HepG2 (cell line): ENCODE measurements around the gene NAA16. TPM values are rescaled to one million over a fixed set of nuclear protein-coding genes. Genes with fewer than 3 reads are reported as not detected.
A peak's percentile ranks its signal among the peaks of the same experiment; 100 is the strongest.

ENCODE experiments used
- EZH2 ChIP-seq: conservative IDR thresholded peaks from 2 replicates; pipeline ENCODE4 v1.6.1; 2012; ENCODE audit warnings: mild to moderate bottlenecking, low read depth, low read length, moderate library complexity
- FOXK2 ChIP-seq: fragments of 450-650 bp; IDR thresholded peaks from 2 replicates; pipeline ENCODE4 v1.6.1; 2016
- MTF2 ChIP-seq: sonication (generic); formaldehyde crosslinking; IDR thresholded peaks from 2 replicates; pipeline ENCODE4 v1.5.0; 2020; ENCODE audit warnings: missing genetic modification reagents, borderline replicate concordance
- MZF1 ChIP-seq: sonication (generic); formaldehyde crosslinking; IDR thresholded peaks from 2 replicates; pipeline ENCODE4 v1.8.1; 2023; ENCODE audit warnings: mild to moderate bottlenecking, missing genetic modification reagents, borderline replicate concordance
- SMAD3 ChIP-seq: sonication (generic); formaldehyde crosslinking; IDR thresholded peaks from 2 replicates; pipeline ENCODE4 v1.4.0; 2020; ENCODE audit warnings: missing genetic modification reagents
- ZNF274 ChIP-seq: sonication (generic); formaldehyde crosslinking; IDR thresholded peaks from 2 replicates; pipeline ENCODE4 v1.5.1; 2020; ENCODE audit warnings: mild to moderate bottlenecking, missing genetic modification reagents
- ZNF501 ChIP-seq: sonication (generic); formaldehyde crosslinking; IDR thresholded peaks from 2 replicates; pipeline ENCODE4 v1.5.1; 2020; ENCODE audit warnings: mild to moderate bottlenecking, moderate library complexity, missing genetic modification reagents
- ZNF513 ChIP-seq: sonication (generic); formaldehyde crosslinking; conservative IDR thresholded peaks from 2 replicates; pipeline ENCODE4 v1.5.0; 2020; ENCODE audit warnings: missing genetic modification reagents
- ZNF543 ChIP-seq: sonication (generic); formaldehyde crosslinking; IDR thresholded peaks from 2 replicates; pipeline ENCODE4 v1.4.0; 2020; ENCODE audit warnings: mild to moderate bottlenecking, missing genetic modification reagents
- ZNF614 ChIP-seq: IDR thresholded peaks from 2 replicates; pipeline ENCODE4 v1.6.1; 2018; ENCODE audit warnings: missing biosample characterization, missing genetic modification reagents, inconsistent platforms, borderline replicate concordance
- ZNF619 ChIP-seq: sonication (generic); formaldehyde crosslinking; IDR thresholded peaks from 2 replicates; pipeline ENCODE4 v1.4.0; 2020; ENCODE audit warnings: mild to moderate bottlenecking, missing genetic modification reagents
- ZNF687 ChIP-seq: sonication (generic); formaldehyde crosslinking; IDR thresholded peaks from 2 replicates; pipeline ENCODE4 v1.5.1; 2020; ENCODE audit warnings: mild to moderate bottlenecking, missing genetic modification reagents, moderate library complexity
- ZNF761 ChIP-seq: sonication (generic); formaldehyde crosslinking; conservative IDR thresholded peaks from 2 replicates; pipeline ENCODE4 v1.4.0; 2020; ENCODE audit warnings: mild to moderate bottlenecking, missing genetic modification reagents
- polyA plus RNA-seq, 8 experiments: library from polyadenylated mRNA; depleted of rRNA in 3 of 8; stranded (reverse) in 7 of 8; unstranded in 1 of 8; fragments of >200 nt; fragmentation: Illumina TruSeq in 4 of 8; extraction: Trizol in 4 of 8; gene quantifications; 2 replicates each; pipeline versions ENCODE4 v1.2.1 to v1.2.3, GENCODE V29; 2011 to 2016; ENCODE audit warnings: low read depth in 4 of 8, missing spikeins in 1 of 8, mixed read lengths in 1 of 8; ENCODE audit not compliant: insufficient read depth in 1 of 8
- total RNA-seq, 5 experiments: library from RNA; depleted of rRNA; stranded (reverse); fragments of >200 nt; fragmentation: Illumina TruSeq; extraction: Trizol; gene quantifications; 2 replicates each; pipeline ENCODE4 v1.2.3, GENCODE V29; 2016; ENCODE audit warnings: low read depth in 1 of 5
- TF ChIP-seq, protein P1 (sequence below), 2 experiments: sonication (generic) in 1 of 2; formaldehyde crosslinking in 1 of 2; IDR thresholded peaks; 2 replicates each; pipeline versions ENCODE4 v1.4.0 to v1.6.1; 2018 to 2020; ENCODE audit warnings: missing genetic modification reagents in 2 of 2, borderline replicate concordance in 1 of 2, low read depth in 1 of 2, mild to moderate bottlenecking in 1 of 2, missing biosample characterization in 1 of 2
- TF ChIP-seq, protein P2 (sequence below): sonication (generic); formaldehyde crosslinking; IDR thresholded peaks from 2 replicates; pipeline ENCODE4 v1.8.1; 2023; ENCODE audit warnings: mild to moderate bottlenecking, missing genetic modification reagents
- TF ChIP-seq, protein P3 (sequence below): sonication (generic); formaldehyde crosslinking; conservative IDR thresholded peaks from 2 replicates; pipeline ENCODE4 v1.8.0; 2022; ENCODE audit warnings: mild to moderate bottlenecking, moderate library complexity, missing genetic modification reagents
- TF ChIP-seq, protein P4 (sequence below): sonication (generic); formaldehyde crosslinking; IDR thresholded peaks from 2 replicates; pipeline ENCODE4 v1.8.0; 2023; ENCODE audit warnings: mild to moderate bottlenecking, missing genetic modification reagents

Gene NAA16
- total and polyA plus RNA-seq, 2 of the 13 experiments (the other 11 are each of a cell fraction or from before 2014, with no cell fraction given): 9.2 to 15.1 TPM

GRCh38 chr13:41310963-41311405 lies at the start of gene NAA16 (continued):
- TF ChIP-seq, protein P1, sequence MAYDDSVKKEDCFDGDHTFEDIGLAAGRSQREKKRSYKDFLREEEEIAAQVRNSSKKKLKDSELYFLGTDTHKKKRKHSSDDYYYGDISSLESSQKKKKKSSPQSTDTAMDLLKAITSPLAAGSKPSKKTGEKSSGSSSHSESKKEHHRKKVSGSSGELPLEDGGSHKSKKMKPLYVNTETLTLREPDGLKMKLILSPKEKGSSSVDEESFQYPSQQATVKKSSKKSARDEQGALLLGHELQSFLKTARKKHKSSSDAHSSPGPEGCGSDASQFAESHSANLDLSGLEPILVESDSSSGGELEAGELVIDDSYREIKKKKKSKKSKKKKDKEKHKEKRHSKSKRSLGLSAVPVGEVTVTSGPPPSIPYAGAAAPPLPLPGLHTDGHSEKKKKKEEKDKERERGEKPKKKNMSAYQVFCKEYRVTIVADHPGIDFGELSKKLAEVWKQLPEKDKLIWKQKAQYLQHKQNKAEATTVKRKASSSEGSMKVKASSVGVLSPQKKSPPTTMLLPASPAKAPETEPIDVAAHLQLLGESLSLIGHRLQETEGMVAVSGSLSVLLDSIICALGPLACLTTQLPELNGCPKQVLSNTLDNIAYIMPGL (CRISPR knock-in tag; IDR thresholded peaks at IDR 0.05; ENCODE audit: borderline replicate concordance in 1 of 2, low read depth in 1 of 2): peak in 1 of 2 experiments; percentile 35; a peak in 2 of 4 replicates
- TF ChIP-seq ZNF501 (CRISPR knock-in tag) (no peak), ZNF274 (CRISPR knock-in tag) (no peak), ZNF513 (CRISPR knock-in tag) (0 out of 2 replicates have a peak, but pooled peaks have one; percentile 14), ZNF614 (CRISPR knock-in tag) (no peak), ZNF761 (CRISPR knock-in tag) (no peak), ZNF619 (CRISPR knock-in tag) (peak; percentile 67; the same call in 1 of the 2 replicates), MZF1 (CRISPR knock-in tag) (no peak), ZNF543 (CRISPR knock-in tag) (peak; percentile 99), EZH2 (no peak), SMAD3 (CRISPR knock-in tag) (no peak), FOXK2 (no peak), ZNF687 (CRISPR knock-in tag) (peak; percentile 86), MTF2 (CRISPR knock-in tag) (no peak)
- TF ChIP-seq, protein P2, sequence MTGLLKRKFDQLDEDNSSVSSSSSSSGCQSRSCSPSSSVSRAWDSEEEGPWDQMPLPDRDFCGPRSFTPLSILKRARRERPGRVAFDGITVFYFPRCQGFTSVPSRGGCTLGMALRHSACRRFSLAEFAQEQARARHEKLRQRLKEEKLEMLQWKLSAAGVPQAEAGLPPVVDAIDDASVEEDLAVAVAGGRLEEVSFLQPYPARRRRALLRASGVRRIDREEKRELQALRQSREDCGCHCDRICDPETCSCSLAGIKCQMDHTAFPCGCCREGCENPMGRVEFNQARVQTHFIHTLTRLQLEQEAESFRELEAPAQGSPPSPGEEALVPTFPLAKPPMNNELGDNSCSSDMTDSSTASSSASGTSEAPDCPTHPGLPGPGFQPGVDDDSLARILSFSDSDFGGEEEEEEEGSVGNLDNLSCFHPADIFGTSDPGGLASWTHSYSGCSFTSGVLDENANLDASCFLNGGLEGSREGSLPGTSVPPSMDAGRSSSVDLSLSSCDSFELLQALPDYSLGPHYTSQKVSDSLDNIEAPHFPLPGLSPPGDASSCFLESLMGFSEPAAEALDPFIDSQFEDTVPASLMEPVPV (CRISPR knock-in tag): no peak; the same call in 1 of the 2 replicates
- TF ChIP-seq, protein P3, sequence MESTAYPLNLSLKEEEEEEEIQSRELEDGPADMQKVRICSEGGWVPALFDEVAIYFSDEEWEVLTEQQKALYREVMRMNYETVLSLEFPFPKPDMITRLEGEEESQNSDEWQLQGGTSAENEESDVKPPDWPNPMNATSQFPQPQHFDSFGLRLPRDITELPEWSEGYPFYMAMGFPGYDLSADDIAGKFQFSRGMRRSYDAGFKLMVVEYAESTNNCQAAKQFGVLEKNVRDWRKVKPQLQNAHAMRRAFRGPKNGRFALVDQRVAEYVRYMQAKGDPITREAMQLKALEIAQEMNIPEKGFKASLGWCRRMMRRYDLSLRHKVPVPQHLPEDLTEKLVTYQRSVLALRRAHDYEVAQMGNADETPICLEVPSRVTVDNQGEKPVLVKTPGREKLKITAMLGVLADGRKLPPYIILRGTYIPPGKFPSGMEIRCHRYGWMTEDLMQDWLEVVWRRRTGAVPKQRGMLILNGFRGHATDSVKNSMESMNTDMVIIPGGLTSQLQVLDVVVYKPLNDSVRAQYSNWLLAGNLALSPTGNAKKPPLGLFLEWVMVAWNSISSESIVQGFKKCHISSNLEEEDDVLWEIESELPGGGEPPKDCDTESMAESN (CRISPR knock-in tag): no peak
- TF ChIP-seq, protein P4, sequence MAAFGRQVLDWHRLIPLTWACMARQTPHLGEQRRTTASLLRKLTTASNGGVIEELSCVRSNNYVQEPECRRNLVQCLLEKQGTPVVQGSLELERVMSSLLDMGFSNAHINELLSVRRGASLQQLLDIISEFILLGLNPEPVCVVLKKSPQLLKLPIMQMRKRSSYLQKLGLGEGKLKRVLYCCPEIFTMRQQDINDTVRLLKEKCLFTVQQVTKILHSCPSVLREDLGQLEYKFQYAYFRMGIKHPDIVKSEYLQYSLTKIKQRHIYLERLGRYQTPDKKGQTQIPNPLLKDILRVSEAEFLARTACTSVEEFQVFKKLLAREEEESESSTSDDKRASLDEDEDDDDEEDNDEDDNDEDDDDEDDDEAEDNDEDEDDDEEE (CRISPR knock-in tag): no peak; the same call in 1 of the 2 replicates
